Activated CD4-positive, alpha-beta T cell treated with anti-CD3 and anti-CD28 coated beads, Interleukin-2, amount 10 ng/mL, durations not matched to agents 24 days and 14 days (primary cell): ENCODE results near the gene SYTL5. TPM values are rescaled to one million over a fixed set of nuclear protein-coding genes. Genes with fewer than 3 reads are reported as not detected.

Source experiments
- DNase-seq: peaks from one replicate; pipeline ENCODE4 v3.0.0; 2022
- H3K27ac Mint-ChIP-seq: one replicate; pipeline ENCODE4 v1.8.0; 2022; ENCODE audit warnings: mild to moderate bottlenecking, mixed read lengths
- H3K27me3 Mint-ChIP-seq: one replicate; pipeline ENCODE4 v1.8.0; 2022; ENCODE audit warnings: mixed read lengths
- H3K36me3 Mint-ChIP-seq: one replicate; pipeline ENCODE4 v1.8.0; 2022; ENCODE audit warnings: low read depth, mild to moderate bottlenecking, mixed read lengths
- H3K4me1 Mint-ChIP-seq: one replicate; pipeline ENCODE4 v1.8.0; 2021; ENCODE audit warnings: mixed read lengths
- H3K4me3 Mint-ChIP-seq: one replicate; pipeline ENCODE4 v1.8.0; 2022; ENCODE audit warnings: mild to moderate bottlenecking, moderate library complexity, mixed read lengths
- H3K9me3 Mint-ChIP-seq: one replicate; pipeline ENCODE4 v1.8.0; 2021; ENCODE audit warnings: mixed read lengths
- intact Hi-C: fragments of 100-400 bp; cut with micrococcal nuclease; formaldehyde crosslinking; loops from one replicate; pipeline ENCODE4 v1.15.1; 2023
- total RNA-seq: library from RNA; stranded (reverse); gene quantifications from 2 replicates; pipeline ENCODE4 v1.2.3, GENCODE V29; 2022

The SYTL5 gene
- total RNA-seq, 1 donor from 2014 or later, result not detected

DNA sequence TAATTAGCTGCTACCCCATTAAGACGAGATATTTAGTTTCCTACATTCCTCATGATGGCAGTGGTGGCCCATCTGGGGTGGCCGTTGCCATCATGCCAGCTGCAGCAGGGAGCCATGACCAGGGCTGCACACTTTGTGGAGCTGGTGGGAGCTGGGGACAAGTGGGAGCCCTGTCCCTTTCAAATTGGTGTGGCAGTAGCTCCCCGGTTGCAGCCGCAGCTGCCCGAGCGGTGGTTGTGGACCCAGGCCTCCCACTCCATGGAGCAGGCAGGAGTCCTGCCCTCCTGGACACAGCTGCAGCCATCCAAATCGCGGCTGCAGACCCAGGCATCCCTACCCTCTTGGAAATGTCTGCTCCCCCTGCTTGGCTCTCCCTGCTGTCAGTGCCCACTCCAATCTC lies 9.3 kb upstream of the SYTL5 start:
- Mint-ChIP-seq H3K4me3 (no peak overlapping the region), H3K27ac (no peak overlapping the region), H3K36me3 (no peaks in the 10 kb centered on the region), H3K9me3 (no peaks in the 10 kb centered on the region), H3K27me3 (no peaks in the 10 kb centered on the region), H3K4me1 (no peaks in the 10 kb centered on the region)
- no peak for DNase-seq
- intact Hi-C loops, result no loop called here

DNA sequence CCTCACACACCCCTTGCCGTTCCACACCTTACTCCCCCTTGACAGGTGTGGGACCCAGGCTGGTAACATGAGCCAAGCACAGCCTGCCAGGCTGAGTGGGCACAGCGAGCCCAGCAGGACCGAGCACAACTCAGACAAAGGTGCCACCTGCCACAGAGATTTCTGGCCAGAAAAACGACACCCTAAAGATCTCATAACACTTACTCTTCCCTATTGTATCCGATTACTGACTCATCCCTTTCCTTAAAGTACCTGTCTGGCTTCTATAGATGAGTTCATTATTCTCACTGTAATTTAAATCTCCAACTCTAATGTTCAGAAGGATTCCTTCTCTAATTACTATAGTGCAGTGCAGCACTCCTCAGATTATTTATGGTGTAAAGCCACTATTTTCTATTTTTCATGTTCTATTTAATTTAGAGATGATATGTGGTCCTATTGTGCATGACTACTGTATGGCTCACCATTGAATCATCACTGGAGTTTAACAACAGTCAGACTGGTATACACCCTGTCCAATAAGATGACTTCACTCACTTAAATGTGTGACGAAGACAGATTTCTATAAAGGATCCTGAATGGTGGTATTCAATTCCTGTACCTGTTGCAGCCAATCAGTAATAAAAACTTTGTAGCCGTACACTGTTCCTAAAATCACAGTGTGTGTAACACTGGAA lies 7.6 kb upstream of the SYTL5 start:
- Mint-ChIP-seq H3K27me3 (no peaks in the 10 kb centered on the region), H3K9me3 (no peaks in the 10 kb centered on the region), H3K27ac (no peak overlapping the region), H3K36me3 (no peaks in the 10 kb centered on the region), H3K4me1 (no peaks in the 10 kb centered on the region), H3K4me3 (no peak overlapping the region)
- DNase-seq, result no peak
- intact Hi-C loops, result no loop called here

DNA sequence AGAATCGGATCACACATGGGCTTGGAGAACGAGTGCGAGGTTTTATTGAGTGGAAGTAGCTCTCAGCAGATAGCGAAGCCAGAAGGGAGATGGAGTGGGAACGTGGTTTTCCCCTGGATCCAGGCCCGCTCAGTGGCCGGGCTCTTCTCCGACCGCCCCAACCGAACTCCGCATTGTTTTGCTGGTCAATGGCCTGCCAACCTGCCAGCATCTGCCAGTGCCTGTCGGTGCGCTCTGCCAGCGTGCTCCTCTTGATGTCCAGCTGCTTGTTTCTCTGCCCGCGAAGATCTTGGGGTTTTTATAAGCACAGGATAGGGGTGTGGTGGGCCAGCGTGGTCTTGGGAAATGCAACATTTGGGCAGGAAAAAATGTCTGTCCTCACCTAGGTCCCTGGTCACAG lies 5.6 kb upstream of the SYTL5 start:
- H3K4me1 Mint-ChIP-seq, result no peaks in the 10 kb centered on the region
- intact Hi-C loops, result no loop called here
- DNase-seq, result no peak
- H3K36me3 Mint-ChIP-seq, result no peaks in the 10 kb centered on the region
- no peaks in the 10 kb centered on the region for H3K9me3 Mint-ChIP-seq
- peaks cover 2% of the 10 kb centered on the region for H3K27me3 Mint-ChIP-seq
- no peak overlapping the region for H3K4me3 Mint-ChIP-seq
- H3K27ac Mint-ChIP-seq, result no peak overlapping the region

DNA sequence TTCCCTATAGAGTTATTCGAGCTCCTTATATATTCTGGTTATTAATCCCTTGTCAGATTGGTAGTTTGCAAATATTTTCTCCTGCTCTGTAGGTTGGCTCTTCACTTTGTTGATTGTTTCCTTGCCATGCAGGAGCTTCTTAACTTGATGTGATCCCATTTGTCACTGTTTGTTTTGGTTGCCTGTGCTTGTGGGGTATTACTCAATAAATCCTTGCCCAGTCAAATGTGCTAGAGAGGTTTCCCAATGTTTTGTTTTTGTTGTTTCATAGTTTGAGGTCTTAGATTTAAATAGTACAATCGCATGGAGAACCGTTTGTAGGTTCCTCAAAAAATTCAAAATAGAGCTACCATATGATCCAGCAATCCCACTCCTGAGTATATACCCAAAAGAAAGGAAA lies 2.3 kb upstream of the SYTL5 start:
- Mint-ChIP-seq H3K36me3 (no peaks in the 10 kb centered on the region), H3K4me1 (peaks cover 2% of the 10 kb centered on the region), H3K9me3 (no peaks in the 10 kb centered on the region), H3K27ac (no peak overlapping the region), H3K4me3 (no peak overlapping the region), H3K27me3 (peaks cover 9% of the 10 kb centered on the region)
- intact Hi-C loops, result no loop called here
- no peak for DNase-seq

DNA sequence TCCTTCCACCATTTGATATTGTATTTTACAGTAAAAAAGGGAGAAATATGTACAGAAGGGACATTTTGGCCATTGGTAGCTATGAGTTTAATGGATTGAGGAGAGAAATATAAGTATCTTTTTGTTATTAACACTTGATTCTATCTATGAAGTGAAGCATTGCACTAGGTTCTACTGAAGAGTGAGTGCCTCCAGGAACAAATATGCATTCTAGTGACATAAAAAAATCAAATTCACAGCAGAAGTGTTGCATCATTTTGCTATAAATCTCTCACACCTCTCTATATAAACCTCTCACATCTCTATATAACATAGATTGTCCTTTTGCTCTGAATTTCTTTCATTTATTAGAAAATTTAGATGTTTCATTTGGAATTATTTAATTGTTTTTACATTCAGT lies 425 bp downstream of the SYTL5 start:
- Mint-ChIP-seq H3K27me3 (peaks cover 10% of the 10 kb centered on the region), H3K4me3 (no peak overlapping the region), H3K4me1 (peaks cover 2% of the 10 kb centered on the region)

DNA sequence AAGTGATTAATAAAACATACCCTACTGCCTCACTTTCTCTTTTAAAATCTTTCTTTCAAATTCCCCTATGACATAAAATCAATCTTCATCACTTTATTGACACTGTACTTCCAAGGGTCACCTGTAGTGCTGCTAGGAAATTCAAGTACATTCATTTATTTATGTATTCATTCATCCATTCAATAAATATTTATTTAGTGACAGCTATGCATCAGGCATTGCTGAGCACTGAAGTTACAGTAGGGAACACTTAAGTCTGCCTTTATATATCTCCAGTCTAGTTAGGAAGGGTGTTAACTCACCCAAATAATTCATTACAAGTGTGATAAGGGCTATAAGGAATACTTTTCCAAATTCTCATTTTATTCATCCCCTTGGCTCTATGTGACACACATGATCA lies 2.3 kb downstream of the SYTL5 start:
- no peaks in the 10 kb centered on the region for H3K9me3 Mint-ChIP-seq
- H3K36me3 Mint-ChIP-seq, result no peaks in the 10 kb centered on the region
- H3K4me1 Mint-ChIP-seq, result peaks cover 2% of the 10 kb centered on the region
- H3K4me3 Mint-ChIP-seq, result no peak overlapping the region
- intact Hi-C loops, result no loop called here
- DNase-seq, result no peak
- no peak overlapping the region for H3K27ac Mint-ChIP-seq
- peaks cover 10% of the 10 kb centered on the region for H3K27me3 Mint-ChIP-seq

More for the DNA sequence above, 425 bp downstream of the SYTL5 start:
- Mint-ChIP-seq H3K9me3 (no peaks in the 10 kb centered on the region), H3K36me3 (no peaks in the 10 kb centered on the region), H3K27ac (no peak overlapping the region)
- no peak for DNase-seq
- intact Hi-C loops, result no loop called here

DNA sequence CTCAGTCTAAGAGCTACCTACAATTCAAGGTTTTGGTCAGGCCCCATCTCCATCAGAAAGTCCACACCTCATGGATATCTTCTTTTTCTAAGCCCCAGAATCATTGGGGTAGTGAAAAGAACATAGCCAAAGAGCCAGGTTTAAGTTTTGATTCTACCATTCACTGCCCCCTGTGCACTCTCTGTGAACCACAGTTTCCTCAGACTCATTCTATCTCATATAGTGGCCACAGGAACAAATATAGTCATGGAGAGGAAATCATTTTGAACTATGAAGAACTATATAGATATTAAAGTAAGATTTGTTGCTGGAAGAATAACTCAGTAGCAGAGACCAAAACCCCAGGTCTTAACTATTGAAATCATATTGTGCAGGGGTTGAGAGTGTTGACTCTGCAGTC lies 3.3 kb downstream of the SYTL5 start:
- DNase-seq, result no peak
- Mint-ChIP-seq H3K4me3 (no peak overlapping the region), H3K9me3 (no peaks in the 10 kb centered on the region), H3K36me3 (no peaks in the 10 kb centered on the region), H3K27me3 (peaks cover 9% of the 10 kb centered on the region), H3K4me1 (peaks cover 2% of the 10 kb centered on the region), H3K27ac (no peak overlapping the region)
- intact Hi-C loops, result no loop called here

DNA sequence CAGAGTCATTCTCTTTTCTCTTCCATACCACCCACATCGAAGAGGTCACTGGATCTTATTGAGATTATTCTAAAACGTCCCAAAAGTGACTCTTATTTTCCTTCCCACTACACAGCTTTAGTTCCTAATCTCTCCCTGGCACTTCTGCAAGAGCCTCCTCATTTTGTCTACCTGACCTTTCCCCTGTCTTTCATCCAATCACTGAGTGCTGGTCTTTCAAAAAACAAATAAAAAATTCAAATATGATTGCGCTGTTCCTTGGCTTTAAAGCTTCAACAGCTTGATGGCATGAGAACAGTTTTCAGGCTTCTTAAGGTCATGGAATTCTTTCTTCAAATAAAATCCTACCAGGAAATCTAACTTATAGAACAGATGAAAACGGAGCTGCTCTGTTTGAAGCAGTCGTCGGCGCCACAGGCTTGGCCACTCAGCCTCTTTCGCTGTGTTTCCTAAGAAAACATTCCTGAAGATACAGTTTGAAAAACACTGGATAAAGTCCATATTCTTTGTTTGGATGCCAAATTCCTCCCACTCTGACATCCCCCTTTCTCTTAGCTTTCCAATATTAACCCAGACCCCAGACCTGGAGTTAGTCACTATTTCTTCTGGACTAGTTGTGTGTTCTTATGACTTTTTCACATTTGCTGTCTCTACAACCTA lies 12.5 kb downstream of the SYTL5 start:
- intact Hi-C loops, result no loop called here
- Mint-ChIP-seq H3K36me3 (no peaks in the 10 kb centered on the region), H3K4me3 (no peak overlapping the region), H3K27ac (no peak overlapping the region), H3K9me3 (no peaks in the 10 kb centered on the region), H3K27me3 (peaks cover 5% of the 10 kb centered on the region), H3K4me1 (no peaks in the 10 kb centered on the region)
- no peak for DNase-seq

DNA sequence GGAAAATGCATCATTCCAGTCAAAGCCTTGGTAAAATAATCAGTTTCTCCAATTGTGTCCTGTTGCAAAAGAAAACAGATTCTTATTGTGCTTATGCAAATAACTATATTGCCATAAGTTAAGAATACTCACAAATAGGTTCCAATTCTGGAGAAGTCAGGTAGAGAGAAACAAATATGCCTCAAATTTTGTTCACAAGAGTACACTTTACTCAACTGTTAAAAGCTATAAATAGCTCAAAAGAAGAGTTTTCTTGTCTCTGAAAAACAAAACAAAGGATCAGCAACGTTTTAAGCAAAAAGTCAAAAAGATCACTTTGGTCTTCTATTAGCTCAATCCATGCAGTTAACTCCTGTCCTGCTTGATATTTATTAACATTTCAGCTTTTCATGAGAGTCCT lies 21.9 kb downstream of the SYTL5 start:
- Mint-ChIP-seq H3K36me3 (no peaks in the 10 kb centered on the region), H3K9me3 (no peaks in the 10 kb centered on the region), H3K4me3 (no peak overlapping the region), H3K4me1 (no peaks in the 10 kb centered on the region), H3K27me3 (no peaks in the 10 kb centered on the region), H3K27ac (no peak overlapping the region)
- intact Hi-C loops, result no loop called here
- no peak for DNase-seq

DNA sequence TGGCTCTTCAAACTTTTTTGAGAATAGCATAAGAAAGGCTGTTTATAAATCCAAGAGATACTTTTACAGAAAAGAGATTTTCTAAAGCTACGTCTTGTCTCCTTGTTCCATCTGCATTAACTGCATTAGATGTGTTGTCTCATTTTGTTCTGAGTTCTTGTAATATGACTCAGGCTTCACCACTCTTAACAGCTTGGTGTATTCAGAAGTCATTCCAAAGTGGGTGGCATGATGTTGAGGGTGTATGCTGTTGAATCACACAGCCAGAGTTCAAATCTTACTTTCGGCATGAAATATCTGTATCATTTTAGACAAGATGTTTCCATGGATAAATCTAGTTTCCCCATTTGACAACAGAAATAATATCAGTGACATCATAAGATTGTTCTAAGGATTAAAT lies 30.1 kb downstream of the SYTL5 start:
- Mint-ChIP-seq H3K4me3 (no peak overlapping the region), H3K27ac (no peak overlapping the region), H3K36me3 (no peaks in the 10 kb centered on the region), H3K4me1 (no peaks in the 10 kb centered on the region), H3K9me3 (no peaks in the 10 kb centered on the region), H3K27me3 (no peaks in the 10 kb centered on the region)
- intact Hi-C loops, result no loop called here
- DNase-seq, result no peak

DNA sequence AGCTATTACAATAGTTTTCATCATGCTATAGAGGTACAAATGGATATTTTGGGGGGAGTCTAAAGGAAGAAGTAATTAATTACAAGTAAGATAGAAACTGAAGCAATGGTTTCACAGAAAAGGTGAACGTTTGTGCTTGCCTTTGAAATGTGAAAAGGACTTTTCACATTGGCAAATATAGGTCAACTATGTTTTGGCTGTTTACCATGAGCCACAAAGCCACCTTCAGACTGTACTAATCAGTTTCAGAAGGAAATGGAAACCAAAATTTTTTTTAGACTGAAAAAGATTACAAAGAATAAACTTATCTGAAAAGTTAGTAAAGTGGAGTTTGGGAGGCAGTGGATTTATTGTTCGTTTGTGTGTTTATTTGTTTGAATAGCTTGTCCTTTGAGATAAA lies 32.1 kb downstream of the SYTL5 start:
- no peaks in the 10 kb centered on the region for H3K9me3 Mint-ChIP-seq
- no peaks in the 10 kb centered on the region for H3K4me1 Mint-ChIP-seq
- H3K27me3 Mint-ChIP-seq, result no peaks in the 10 kb centered on the region
- H3K36me3 Mint-ChIP-seq, result no peaks in the 10 kb centered on the region
- intact Hi-C loops, result no loop called here
- no peak overlapping the region for H3K27ac Mint-ChIP-seq
- no peak overlapping the region for H3K4me3 Mint-ChIP-seq
- no peak for DNase-seq

DNA sequence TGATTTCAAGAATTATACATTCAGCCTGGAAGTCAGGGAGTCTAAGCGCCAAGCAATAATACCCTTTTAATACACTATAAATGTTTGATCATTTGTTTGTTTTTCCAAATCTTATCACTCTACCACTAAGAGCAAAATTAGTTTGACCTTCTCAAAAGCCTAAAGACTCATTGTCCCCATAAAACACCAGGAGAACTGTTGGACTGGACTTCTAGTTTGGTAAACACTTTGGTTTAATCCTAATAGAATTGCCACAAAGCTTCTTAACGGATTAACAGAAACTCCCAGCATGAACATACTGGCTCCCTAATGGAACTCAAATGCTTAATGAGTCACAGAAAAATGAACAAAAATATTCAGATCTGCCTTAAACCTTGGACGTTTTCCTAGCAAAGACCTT lies 34.9 kb downstream of the SYTL5 start:
- H3K27me3 Mint-ChIP-seq, result no peaks in the 10 kb centered on the region
- H3K27ac Mint-ChIP-seq, result no peak overlapping the region
- DNase-seq, result no peak
- H3K36me3 Mint-ChIP-seq, result no peaks in the 10 kb centered on the region
- no peak overlapping the region for H3K4me3 Mint-ChIP-seq
- H3K9me3 Mint-ChIP-seq, result no peaks in the 10 kb centered on the region
- H3K4me1 Mint-ChIP-seq, result no peaks in the 10 kb centered on the region
- intact Hi-C loops, result no loop called here

DNA sequence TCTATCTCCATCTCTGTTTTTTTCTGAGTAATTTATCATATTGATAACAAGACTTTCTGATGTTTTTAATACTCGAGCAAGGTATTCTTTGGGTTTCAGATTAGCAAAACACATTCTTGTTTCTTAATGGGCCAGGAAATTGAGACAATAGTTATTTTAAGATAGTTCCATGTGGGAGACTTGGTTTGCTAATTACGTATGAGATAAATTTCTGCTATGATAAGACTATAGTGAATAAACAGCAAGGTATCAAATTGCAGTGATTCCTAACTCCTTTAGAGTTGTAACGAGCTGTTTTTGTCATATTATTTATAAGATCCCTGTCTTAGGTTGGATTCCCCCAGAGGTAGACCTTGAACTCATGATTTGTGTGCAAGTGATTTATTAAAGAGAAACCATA lies 38.3 kb downstream of the SYTL5 start:
- no peaks in the 10 kb centered on the region for H3K36me3 Mint-ChIP-seq
- H3K27me3 Mint-ChIP-seq, result no peaks in the 10 kb centered on the region
- intact Hi-C loops, result no loop called here
- no peaks in the 10 kb centered on the region for H3K9me3 Mint-ChIP-seq
- H3K4me3 Mint-ChIP-seq, result no peak overlapping the region
- no peak overlapping the region for H3K27ac Mint-ChIP-seq
- DNase-seq, result no peak
- no peaks in the 10 kb centered on the region for H3K4me1 Mint-ChIP-seq

DNA sequence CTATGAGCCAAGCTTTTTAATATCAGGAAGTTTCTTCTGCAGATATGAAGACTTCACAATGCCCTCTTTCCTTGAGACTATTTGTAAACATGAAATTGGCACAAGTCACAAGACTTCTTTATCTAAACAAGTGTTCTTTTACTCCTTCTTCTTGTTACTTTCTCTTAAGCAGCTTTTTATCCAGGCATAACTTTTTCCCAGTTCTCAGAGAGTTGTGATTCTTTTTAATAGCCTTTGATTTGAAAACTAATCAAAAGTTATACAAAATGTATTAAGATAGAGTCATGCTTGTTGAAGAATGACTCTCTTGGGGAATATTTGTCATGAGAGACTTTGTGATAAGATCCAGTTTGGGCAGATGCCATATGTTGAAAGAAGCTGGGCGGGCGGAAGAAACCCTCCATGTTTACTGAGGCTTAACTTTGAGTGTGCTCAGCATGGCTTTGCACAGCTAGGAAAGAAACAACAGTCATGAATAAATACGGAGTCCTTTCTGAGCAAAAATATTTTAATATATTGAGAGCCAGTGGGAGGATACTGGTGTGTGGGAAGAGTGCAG lies 39.3 kb downstream of the SYTL5 start:
- no peak for DNase-seq
- no peaks in the 10 kb centered on the region for H3K9me3 Mint-ChIP-seq
- no peak overlapping the region for H3K27ac Mint-ChIP-seq
- no peaks in the 10 kb centered on the region for H3K27me3 Mint-ChIP-seq
- no peak overlapping the region for H3K4me3 Mint-ChIP-seq
- no peaks in the 10 kb centered on the region for H3K4me1 Mint-ChIP-seq
- H3K36me3 Mint-ChIP-seq, result no peaks in the 10 kb centered on the region
- intact Hi-C loops, result no loop called here

DNA sequence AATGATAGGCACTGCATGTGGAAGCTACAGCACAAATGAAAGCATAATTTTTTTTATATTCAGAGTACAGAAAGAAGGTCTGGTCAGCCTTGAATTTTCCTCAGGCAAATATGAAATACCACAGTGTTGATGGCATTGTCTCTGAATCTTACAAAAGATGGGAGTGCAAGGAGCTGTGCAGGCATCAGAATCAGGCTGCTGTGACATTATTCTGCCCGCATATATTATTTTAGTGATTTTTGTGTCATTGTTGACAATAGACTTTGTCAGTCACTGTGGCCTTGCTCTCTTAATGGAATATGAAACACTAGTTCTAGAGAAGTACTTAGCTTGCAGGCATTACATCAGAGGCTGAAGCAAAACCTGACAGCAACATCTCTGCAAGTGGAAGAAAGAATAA lies 42.5 kb downstream of the SYTL5 start:
- DNase-seq, result no peak
- intact Hi-C loops, result no loop called here
- no peaks in the 10 kb centered on the region for H3K4me1 Mint-ChIP-seq
- H3K27me3 Mint-ChIP-seq, result no peaks in the 10 kb centered on the region
- H3K4me3 Mint-ChIP-seq, result no peak overlapping the region
- H3K9me3 Mint-ChIP-seq, result no peaks in the 10 kb centered on the region
- no peak overlapping the region for H3K27ac Mint-ChIP-seq
- H3K36me3 Mint-ChIP-seq, result no peaks in the 10 kb centered on the region
